ENCODE data around the gene DCAF12L2. TPM values are rescaled to one million over a fixed set of nuclear protein-coding genes. Genes with fewer than 3 reads are reported as not detected.

Gene DCAF12L2
- total RNA-seq, 1 experiment from 2014 or later, result not detected

DNA sequence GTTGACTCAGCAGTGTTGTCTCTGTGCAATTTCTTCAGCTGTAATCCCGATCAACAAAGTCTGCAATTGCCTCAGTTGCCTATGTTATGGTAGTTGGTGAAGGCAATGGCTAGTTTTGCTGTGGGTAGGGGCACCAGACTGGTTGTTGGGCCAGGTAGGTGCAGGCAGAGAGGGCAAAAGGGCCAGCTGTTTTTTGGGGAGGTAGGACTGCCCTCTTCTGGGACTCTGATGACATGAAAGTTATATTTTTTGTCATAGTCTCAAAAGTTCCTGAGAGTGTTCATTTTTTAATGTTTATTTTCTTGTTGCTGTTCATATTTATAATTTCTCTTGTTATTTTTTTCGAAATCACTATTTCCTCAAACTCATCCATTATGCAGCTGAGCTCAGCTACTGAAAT, 25.1 kb downstream of the DCAF12L2 start:
- no peaks in the 10 kb centered on the region for H3K36me3 ChIP-seq (ENCODE audit: insufficient read depth, low read length)
- DNase-seq, result no peak
- no peaks in the 10 kb centered on the region for H3K9me3 ChIP-seq (ENCODE audit: low read length)
- H3K4me2 ChIP-seq (ENCODE audit: low read depth, low read length, poor library complexity, severe bottlenecking), result no peak overlapping the region
- no peaks in the 10 kb centered on the region for H3K4me1 ChIP-seq (ENCODE audit: low read length)
- H3K9me2 ChIP-seq (replicated peaks; ENCODE audit: insufficient read depth, low read length), result no peaks in the 10 kb centered on the region
- H2AFZ ChIP-seq (ENCODE audit: low read length), result no peak overlapping the region
- H4K20me1 ChIP-seq (ENCODE audit: insufficient read depth, low read depth, low read length), result no peaks in the 10 kb centered on the region
- H3K79me2 ChIP-seq (ENCODE audit: low read length), result no peaks in the 10 kb centered on the region
- no peak overlapping the region for H3K9ac ChIP-seq (ENCODE audit: low read length)
- H3K27me3 ChIP-seq (ENCODE audit: low read length), result no peaks in the 10 kb centered on the region
- H3K4me3 ChIP-seq (ENCODE audit: low read length), result no peak overlapping the region
- H3K27ac ChIP-seq (ENCODE audit: low read length), result no peak overlapping the region

DNA sequence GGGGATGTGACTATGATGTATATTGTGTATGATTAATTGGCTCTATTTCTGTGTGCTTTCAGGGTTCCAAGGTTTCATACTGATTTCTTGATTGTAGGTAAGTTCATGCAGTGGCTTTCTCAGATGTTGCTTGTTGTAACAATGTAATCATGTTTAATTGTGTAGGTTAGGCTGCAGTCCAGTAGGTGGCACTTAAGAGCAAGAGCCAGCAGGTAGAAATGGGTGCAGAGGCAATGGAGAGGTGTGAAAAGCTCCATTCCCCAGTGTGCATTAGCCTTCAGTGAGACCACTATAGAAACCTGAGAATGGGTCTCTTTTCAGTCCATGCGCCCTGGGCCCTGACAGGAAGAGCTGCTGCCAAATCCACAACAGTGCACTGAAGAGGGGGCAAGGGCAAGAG, 28.2 kb downstream of the DCAF12L2 start:
- Histone ChIP-seq H4K20me1 (ENCODE audit: insufficient read depth, low read depth, low read length) (no peaks in the 10 kb centered on the region), H3K9ac (ENCODE audit: low read length) (no peak overlapping the region), H3K36me3 (ENCODE audit: insufficient read depth, low read length) (no peaks in the 10 kb centered on the region), H3K9me2 (replicated peaks; ENCODE audit: insufficient read depth, low read length) (no peaks in the 10 kb centered on the region), H3K79me2 (ENCODE audit: low read length) (no peaks in the 10 kb centered on the region), H3K9me3 (ENCODE audit: low read length) (no peaks in the 10 kb centered on the region), H3K27me3 (ENCODE audit: low read length) (no peaks in the 10 kb centered on the region), H3K4me3 (ENCODE audit: low read length) (no peak overlapping the region), H3K27ac (ENCODE audit: low read length) (no peak overlapping the region), H3K4me1 (ENCODE audit: low read length) (no peaks in the 10 kb centered on the region), H3K4me2 (ENCODE audit: low read depth, low read length, poor library complexity, severe bottlenecking) (no peak overlapping the region), H2AFZ (ENCODE audit: low read length) (no peak overlapping the region)
- peak; percentile 70 for DNase-seq

DNA sequence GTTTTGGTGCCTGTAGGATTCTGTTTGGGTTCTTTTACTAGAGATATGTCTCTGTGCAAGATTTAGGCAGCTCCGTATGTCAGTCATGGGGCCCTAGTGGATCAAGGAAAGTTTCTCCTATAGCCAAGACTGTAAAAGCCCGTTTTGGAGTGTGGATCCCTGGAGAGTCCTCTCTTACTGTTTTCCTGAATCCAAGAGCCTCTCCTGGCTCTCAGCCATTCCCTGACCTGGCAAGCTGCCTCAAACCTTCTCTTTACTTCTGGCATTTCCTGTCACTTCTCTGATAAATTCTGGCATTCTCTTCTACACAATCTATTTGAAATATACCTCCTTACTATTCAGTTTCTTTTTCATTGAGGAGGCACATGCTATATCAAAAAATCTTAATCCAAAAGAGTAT, 41.4 kb downstream of the DCAF12L2 start:
- no peak overlapping the region for H3K27ac ChIP-seq (ENCODE audit: low read length)
- no peaks in the 10 kb centered on the region for H3K9me2 ChIP-seq (replicated peaks; ENCODE audit: insufficient read depth, low read length)
- H3K79me2 ChIP-seq (ENCODE audit: low read length), result no peaks in the 10 kb centered on the region
- no peak overlapping the region for H2AFZ ChIP-seq (ENCODE audit: low read length)
- no peaks in the 10 kb centered on the region for H3K27me3 ChIP-seq (ENCODE audit: low read length)
- H3K9ac ChIP-seq (ENCODE audit: low read length), result no peak overlapping the region
- no peak for DNase-seq
- H3K4me1 ChIP-seq (ENCODE audit: low read length), result no peaks in the 10 kb centered on the region
- H3K9me3 ChIP-seq (ENCODE audit: low read length), result no peaks in the 10 kb centered on the region
- no peaks in the 10 kb centered on the region for H3K36me3 ChIP-seq (ENCODE audit: insufficient read depth, low read length)
- no peak overlapping the region for H3K4me2 ChIP-seq (ENCODE audit: low read depth, low read length, poor library complexity, severe bottlenecking)
- no peak overlapping the region for H3K4me3 ChIP-seq (ENCODE audit: low read length)
- H4K20me1 ChIP-seq (ENCODE audit: insufficient read depth, low read depth, low read length), result no peaks in the 10 kb centered on the region
